Right hindlimb (tissue), 1 donor: ENCODE results near the gene ASB3.
"Not testable (repeated sequence)": the region's sequence is repeated elsewhere in the genome, so short reads cannot be mapped to it uniquely, and the experiment has no call there.

ENCODE experiments used
- DNase-seq: peaks from one replicate; pipeline ENCODE4 v3.0.0-alpha.2; 2018

ASB3 gene

DNA sequence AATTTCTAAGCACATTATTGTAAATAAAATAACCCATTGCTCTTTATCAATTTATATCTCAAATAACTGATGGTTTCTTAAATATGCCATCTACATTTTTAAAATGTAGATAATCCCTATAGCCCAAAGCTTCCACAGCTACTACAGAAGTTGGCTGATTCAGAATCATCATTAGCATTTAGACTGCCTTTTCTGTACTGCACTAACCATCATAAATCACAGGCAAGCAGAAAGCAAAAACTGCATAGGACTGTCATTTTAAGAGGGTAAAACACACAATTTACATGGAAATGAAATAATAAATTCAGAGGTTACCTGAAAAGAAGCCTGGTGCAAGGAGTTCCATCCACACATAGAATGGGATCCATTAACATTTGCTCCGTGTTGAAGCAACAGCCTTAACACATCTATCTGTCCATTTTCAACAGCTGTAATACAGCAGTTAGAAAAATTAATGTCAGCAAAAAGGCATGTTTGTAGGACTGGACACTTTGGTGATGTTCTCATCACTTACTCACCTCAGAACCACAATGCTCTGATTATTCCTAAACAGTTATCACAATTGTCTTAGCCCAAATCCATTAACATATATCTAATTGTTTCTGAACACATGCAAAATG, 57.5 kb downstream of the ASB3 start:
- DNase-seq = no peak

DNA sequence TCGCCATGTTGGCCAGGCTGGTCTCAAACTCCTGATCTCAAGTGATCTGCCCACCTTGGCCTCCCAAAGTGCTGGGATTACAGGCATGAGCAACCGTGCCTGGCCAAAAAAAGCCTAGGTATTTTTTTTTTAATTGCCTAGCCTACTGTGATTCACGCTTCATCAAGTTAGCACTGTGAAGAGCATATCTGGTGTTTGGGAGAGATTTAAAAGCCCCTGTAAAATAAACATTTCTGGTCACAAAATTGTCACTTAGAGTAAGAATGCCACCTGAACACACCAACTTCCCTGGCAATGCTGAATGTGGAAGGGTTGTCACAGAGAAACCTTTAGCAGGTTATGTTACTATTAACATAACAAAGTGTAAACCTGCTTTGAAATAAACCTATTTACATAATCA, 58.8 kb downstream of the ASB3 start:
- DNase-seq = no peak

DNA sequence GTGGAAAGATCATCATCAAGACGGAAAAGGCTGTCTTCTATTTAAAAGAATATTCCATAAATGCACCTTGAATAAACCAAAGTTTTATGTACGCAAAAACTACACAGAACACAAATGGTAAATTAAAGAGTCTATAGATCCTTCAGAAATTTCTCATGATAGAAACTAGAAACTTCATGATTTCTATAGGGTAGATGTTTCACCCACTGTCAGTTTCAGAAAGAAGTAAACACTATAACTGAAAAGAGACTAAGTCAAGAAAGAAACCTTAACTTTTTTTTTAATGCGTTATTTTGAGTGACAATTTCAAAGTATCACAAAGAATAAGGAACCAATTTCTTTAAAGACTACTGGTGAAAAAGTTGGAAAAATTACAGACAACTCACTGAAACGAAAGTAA, 61.1 kb downstream of the ASB3 start:
- DNase-seq = no peak

DNA sequence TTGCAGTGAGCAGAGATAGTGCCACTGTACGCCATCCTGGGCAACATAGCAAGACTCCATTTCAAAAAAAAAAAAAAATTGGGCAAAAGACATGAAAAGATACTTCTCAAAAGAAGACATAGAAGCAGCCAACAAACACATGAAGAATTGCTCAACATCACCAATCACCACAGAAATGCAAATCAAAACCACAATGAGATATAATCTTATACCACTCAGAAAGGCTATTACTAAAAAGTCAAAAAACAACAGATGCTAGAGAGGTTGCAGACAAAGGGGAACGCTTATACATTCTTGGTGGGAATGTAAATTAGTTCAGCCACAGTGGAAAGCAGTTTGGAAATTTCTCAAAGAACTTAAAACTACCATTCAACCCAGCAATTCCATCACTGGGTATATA, 62.2 kb downstream of the ASB3 start:
- no peak for DNase-seq

DNA sequence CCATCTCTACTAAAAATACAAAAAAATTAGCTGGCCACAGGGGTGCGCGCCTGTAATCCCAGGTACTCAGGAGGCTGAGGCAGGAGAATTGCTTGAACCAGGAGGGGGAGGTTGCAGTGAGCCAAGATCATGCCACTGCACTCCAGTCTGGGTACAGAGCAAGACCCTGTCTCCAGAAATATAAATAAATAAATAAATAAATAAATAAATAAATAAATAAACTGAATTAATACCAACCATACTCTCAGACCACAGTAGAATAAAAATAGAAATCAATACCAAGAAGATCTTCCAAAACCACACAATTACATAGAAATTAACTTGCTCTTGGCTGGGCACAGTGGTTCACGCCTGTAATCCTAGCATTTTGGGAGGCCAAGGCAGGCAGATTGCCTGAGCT, 65.8 kb downstream of the ASB3 start:
- DNase-seq = not testable (repeated sequence)

DNA sequence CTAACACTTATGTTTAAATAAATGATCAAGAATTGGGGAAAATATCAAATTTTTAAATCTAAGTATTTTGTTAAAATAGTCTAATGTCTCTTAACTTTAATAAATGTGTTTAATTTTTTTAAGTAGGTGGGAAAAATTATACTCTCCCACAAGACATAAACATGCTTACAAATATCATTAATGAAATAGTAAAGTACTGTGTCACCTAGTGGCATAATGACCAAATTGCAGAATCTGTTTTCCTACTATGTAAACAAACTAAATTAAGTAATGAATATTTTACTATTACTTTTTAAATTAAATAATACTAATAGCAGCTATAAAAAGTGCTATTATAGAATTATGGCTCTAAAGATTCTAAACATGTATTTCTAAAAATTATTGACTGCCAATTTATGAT, 71.2 kb downstream of the ASB3 start:
- DNase-seq = no peak

DNA sequence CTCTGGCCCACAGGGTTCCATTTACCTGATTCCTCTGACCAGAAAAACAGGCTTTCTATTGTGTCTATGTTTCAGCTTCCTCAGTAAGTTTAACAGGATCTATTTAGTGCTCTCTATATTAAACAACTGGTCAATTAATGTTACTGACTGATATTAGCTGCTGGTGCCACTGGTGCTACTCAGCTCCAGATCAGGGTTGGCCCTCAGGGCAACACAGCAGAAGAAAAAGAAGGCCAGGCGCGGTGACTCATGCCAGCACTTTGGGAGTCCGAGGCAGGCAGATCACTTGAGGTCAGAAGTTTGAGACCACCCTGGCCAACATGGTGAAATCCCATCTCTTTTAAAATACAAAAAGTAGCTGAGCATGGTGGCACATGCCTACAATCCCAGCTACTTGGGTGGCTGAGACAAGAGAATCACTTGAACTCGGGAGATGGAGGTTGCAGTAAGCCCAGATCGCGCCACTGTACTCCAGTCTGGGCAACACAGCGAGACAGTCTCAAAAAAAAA, 75.4 kb downstream of the ASB3 start:
- no peak for DNase-seq

DNA sequence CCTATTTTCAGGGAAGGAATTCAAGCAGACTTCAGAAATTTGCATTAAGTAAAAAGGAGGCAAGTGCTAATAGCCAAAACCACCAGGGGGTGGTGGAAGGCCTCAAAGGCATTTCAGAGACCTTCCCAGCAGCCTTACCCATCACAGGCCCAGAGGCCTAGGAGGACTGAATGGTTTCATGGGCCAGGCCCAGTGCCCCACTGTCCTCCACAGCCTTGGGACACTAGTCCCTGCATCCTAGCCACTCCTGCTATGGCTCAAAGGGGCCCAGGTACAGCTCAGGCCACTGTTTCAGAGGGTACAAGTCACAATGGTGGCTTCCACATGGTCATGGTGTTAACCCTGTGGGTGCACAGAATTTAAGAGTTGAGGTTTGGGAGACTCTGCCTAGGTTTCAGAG, 77.8 kb downstream of the ASB3 start:
- no peak for DNase-seq

DNA sequence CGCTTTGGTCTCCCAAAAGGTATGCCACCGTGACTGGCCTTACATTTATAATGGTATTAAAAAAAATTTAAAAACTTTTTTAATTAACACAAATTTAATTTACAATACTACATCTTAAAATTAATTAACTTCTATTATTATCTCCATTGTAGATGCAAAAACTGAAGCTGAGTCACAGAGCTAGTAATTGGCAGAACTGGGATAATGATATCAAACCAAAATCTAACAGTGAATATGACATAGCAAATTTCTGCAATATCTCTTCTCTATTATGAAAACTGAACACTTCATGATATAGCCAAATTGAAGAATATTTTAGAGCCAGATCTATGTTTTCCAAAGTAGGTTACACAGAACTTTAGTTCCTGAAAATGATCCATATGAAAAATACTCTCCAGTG, 85.5 kb downstream of the ASB3 start:
- no peak for DNase-seq

DNA sequence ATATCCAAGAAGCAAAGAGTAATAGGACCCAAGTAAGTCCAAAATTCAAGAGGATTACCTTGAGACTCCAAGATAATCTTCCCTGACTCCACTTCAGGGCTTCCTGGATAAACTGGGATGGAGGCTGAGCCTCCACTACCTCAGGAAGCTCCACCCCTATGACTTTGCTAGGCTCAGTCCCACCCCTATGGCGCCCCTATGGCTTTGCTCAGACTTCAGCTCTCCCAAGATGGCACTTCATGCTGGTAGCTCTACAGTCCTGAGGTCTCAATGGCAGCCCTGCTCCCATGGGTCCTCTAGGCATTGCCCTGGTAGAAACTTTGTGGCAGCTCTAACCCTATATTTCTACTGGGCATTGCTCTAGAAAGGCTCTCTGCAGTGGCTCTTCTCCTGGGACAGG, 89.1 kb downstream of the ASB3 start:
- DNase-seq = no peak

DNA sequence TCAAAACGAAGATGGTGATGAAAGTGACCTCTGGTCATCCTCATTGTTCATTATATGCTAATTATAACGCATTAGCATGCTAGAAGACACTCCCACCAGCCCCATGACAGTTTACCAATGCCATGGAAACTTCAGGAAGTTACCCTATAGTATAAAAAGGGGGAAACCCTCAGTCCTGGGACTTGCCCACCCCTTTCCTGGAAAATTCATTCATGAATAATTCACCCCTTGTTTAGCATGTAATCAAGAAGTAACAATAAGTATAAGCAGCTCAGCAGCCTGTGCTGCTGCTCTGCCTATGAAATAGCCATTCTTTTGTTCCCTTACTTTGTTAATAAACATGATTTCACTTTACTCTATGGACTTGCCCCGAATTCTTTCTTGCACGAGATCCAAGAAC, 89.7 kb downstream of the ASB3 start:
- no peak for DNase-seq

DNA sequence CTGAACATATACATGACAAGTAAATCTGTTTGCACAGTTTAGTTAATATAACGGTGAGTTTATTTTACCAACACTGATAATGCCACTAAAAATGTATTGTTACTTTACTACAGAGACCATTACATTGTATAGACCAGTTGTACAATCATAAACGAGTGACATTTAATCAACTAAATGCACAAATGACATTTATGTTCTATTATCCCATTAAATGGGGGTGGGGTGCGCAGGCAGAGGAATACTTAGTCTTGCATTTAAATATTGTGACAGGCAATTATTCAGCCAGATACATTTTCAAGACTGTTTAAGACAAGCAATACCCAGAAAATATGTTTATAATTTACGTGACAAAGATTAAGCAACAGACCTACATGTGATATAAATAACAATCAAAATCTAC, 91.2 kb downstream of the ASB3 start:
- no peak for DNase-seq

DNA sequence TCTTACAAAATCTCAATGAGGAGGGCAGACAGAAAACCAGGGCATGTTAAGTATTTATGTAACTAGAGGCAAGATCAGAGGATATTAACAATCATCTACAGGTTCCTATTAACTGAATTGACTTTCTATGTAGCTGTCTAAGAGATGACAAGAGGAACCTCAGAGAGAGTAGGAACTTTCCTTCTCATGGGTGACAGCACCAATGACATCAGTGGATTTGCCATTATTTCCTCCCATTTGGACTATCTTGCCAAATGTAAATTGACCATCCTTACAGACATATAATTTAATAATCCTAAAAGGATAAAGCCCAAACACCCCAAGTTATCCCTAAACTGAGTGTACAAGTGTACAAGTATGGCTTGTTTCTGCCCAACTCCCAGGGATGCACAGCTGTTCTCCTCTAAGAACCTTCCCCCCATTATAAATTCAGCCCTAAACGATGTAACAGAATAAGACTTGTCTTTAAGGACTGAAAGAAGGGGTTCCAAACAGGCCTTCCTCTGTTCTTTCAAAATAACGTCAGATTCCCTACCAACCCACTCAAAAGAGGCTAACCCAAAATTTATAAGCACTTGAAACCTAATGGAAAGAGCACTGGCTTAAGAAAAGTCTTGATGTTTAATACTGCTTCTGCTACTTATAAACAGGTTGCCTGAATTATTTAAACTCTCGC, 92.5 kb downstream of the ASB3 start:
- no peak for DNase-seq

DNA sequence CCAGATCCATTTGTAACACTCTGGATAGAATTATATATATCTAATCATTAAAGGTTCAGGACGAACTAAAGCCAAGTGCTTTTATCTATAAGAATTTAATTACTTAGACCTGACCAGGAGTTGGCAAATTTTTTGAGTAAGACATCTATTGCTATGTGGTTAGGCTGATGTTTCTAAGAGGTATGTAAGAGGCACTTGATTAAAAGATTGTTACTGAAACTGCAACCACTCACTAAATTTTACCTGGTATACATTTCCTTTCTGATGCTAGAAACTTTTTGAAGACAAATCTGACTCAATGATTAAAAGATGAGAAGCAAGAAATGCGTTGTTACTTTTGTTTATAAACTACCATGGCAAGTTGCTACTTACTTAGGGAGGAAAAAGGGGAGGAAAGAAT, 95.9 kb downstream of the ASB3 start:
- no peak for DNase-seq

DNA sequence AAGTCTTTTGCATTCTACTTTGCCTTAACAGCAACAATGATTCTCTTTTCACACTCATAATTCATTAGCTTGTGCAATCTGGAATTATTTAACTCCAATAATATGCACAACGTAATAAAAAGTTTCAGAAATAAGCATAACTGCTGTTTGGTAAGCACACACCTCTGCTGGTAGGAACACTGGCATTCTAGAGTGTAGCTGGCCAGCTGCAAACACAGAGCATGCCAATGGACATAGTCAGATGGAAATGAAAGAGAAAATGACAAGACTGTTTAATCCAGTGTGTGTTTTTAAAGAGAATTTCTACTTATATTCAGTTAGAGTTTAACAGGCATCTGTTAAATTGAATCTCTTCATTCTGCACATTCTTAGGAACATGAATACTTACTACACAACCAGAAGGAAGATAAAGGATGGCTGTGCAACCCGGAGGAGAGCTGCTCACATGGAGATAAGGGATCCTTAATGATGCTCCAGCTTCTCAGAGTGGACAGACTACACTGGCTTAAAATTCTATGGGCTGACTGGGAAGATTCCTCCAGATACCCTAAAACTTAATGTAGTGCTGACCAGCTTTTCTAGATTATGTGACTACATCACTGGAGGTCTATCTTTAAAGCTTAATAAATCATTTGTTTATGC, 113.8 kb downstream of the ASB3 start:
- no peak for DNase-seq

DNA sequence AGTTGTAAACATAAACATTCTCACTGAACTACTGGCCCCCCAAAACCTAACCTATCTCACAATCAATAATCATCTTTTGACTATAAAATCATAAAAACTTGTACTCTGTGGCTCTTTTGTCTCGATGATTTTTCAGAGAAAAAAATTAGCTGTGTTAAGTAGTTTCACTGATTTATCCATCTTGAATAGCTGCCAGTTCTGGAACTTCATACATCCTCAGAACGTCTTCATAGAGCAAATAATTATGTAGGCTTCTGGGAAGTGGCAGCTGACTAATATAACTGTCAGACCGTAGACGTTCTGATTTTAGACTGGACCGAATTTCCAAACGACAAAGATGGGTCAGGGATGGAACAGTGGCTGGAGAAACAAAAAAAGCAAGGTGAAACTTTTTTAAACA, 116.4 kb downstream of the ASB3 start:
- no peak for DNase-seq

DNA sequence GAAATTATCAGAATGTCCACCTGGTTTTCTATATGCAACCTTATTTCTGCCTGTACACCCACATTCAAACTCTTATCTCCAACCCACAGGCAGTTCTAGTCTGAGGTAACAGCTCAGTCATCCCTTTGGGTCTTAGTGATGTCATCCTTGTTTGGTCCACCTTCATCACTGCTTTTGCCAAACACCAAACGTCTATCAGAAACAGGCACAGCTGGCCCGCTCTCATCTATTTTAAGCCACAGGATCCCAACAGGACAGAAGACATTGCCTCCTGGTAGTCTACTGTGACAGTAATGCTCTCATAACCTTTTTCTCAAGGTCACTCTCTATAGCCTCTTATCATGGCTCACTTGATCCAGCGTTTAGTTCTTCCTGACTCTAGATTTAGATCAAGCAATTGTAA, 118.1 kb downstream of the ASB3 start:
- no peak for DNase-seq

DNA sequence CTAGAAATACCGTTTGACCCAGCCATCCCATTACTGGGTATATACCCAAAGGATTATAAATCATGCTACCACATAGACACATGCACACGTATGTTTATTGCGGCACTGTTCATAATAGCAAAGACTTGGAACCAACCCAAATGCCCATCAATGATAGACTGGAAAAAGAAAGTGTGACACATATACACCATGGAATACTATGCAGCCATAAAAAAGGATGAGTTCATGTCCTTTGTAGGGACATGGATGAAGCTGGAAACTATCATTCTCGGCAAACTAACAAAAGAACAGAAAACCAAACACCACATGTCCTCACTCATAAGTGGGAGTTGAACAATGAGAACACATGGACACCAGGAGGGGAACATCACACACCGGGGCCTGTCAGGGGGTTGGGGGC, 119.6 kb downstream of the ASB3 start:
- not testable (repeated sequence) for DNase-seq

DNA sequence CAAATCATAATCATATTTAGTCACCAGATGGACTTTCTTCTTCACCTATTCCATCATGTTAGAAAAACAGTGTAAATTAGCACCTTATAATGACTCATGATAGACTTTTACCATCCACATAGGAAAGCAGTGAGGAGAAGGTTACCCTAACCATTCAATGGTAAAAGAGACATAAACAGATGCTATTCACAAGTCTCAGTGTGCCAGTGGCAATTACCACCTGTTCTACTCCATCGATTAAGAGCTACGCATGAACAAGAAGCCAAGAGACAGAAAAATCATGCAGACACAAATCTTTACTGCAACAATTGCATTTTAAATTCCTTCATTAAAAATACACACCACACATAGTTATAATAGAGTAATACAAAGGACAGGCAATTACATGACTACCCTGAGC, 125.9 kb downstream of the ASB3 start:
- no peak for DNase-seq

DNA sequence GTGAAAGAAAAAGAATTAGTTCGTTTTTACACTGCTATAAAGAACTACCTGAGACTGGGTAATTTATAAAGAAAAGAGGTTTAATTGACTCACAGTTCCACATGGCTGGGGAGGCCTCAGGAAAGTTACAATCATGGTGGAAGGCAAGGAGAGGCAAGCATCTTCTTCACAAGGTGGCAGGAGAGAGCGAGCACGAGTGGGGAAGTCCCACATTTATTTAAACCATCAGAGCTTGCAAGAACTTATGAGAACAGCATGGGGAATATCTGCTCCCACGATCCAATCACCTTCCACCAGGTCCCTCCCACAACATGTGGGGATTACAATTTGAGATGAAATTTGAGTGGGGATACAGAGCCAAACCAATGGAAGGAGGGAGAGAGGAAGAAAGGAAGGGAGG, 128.3 kb downstream of the ASB3 start:
- DNase-seq = not testable (repeated sequence)

DNA sequence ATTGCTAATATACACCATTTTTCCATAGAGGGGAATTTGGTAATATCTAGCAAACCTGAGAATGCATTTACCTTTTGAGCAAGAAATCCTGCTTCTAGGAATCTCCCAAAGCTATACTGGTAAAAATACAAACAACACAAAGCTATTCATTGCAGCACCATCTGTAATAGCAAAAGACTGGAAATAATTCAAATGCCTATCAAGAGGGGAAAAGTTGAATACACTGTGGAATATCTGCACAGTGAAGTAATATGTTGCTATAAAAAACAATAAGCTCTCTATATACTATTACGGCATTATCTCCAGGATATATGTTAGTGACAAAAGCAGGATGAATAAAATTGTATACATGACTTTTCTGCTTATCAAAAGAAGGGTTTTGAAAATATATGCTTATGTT, 131.5 kb downstream of the ASB3 start:
- no peak for DNase-seq

DNA sequence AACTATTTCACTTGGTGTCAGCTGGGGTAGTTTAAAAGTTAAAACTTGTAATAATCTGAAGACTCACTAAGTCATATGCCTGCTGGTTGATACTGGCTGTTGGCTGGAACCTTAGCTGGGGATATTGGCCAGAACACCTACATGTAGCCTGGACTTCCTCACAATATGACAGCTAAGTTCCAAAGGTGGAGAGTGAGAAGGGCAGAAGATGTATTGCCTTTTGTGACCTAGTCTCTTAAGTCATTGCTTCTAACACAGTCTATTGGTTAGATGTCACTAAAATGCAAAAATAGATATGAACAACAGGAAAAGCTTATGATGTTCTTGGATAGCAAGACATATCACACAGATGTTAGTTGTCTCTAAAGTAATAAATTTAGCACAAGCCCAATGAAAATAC, 132.4 kb downstream of the ASB3 start:
- DNase-seq = no peak

DNA sequence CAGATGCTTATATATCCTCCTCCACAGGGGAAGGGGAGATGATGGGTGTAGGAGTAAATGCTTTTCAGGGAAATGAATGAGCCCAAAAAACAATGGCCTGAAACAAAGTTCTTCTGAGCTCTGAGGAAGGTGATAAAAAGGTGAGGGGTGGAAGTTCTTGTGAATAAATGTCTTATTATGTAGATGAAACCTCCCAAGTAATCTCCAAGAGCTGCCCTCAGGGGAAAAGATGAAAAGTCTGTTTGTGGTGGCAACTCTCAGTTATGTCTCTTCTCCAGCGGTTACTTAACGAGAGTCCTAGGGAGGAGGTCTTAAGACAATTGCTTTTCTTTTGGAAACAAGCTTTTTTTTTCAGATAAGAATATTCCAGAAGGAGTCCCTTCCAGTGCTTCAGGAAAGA, 134.6 kb downstream of the ASB3 start:
- DNase-seq = no peak

DNA sequence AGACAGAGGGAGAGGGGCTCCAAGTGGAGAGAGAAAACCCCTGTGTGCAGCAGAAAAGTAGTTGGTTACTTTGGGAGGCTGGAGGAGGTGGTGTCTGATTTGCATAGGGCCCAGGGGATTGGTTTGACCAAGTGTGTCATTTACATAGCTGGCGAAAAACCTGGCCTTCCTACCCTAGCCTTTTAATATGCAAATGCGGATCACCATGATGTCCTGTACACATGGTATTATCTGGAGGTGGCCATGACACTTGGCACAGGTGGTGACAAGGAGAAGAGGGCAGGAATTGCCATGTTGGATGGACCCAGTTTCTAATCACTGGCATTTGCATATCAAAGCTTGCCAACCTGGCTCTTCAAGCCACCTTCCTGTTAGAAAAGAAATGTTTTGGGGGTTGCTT, 140.0 kb downstream of the ASB3 start:
- no peak for DNase-seq

DNA sequence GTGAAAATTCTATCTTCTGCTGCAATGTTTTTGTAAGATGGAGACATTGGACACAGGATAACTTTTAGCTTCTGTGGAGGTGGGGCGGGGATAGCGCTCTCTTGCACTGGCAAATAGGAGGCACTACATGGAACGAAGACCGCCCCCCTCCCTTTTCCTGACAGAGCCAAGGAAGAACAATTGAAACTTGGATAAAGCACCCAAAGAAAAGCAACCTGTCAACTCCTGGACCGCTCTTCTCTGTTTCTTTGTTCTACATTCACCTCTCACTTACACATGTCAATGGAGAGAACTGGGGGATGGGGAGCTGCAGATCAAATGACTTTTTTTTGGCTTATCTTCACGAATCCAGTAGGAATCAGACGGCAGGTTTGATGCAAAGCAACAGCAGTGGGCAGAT, 145.5 kb downstream of the ASB3 start:
- no peak for DNase-seq
